Fibroblast of pulmonary artery (primary cell): ENCODE measurements around the gene GLIPR2.
"Not testable (repeated sequence)": the region's sequence is repeated elsewhere in the genome, so short reads cannot be mapped to it uniquely, and the experiment has no call there.

Experiments
- DNase-seq: peaks from one replicate; pipeline ENCODE4 v3.0.0-alpha.2; 2010; ENCODE audit warnings: low read depth
- H3K4me3 ChIP-seq: replicated peaks from 2 replicates; pipeline ENCODE4 v1.5.1; 2011; ENCODE audit warnings: low read depth, mild to moderate bottlenecking, control low read depth, low read length, moderate library complexity
- CTCF ChIP-seq: IDR thresholded peaks from 2 replicates; pipeline ENCODE4 v1.5.1; 2011; ENCODE audit warnings: mild to moderate bottlenecking, control low read depth, low read length, inconsistent platforms; ENCODE audit errors: missing control alignments

The GLIPR2 gene

DNA sequence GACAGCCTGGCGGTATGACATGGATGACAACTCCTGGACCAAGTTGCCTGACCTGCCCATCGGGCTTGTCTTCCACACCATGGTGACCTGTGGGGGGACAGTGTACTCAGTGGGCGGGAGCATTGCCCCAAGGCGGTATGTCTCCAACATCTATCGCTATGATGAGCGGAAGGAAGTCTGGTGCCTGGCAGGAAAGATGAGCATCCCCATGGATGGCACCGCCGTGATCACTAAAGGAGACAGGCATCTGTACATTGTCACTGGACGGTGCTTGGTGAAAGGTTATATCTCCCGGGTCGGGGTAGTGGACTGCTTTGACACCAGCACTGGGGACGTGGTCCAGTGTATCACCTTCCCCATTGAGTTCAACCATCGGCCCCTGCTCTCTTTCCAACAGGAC is 34.0 kb downstream of the GLIPR2 start:
- H3K4me3 ChIP-seq, result no peak overlapping the region
- DNase-seq, result no peak
- TF ChIP-seq CTCF, result no peak

DNA sequence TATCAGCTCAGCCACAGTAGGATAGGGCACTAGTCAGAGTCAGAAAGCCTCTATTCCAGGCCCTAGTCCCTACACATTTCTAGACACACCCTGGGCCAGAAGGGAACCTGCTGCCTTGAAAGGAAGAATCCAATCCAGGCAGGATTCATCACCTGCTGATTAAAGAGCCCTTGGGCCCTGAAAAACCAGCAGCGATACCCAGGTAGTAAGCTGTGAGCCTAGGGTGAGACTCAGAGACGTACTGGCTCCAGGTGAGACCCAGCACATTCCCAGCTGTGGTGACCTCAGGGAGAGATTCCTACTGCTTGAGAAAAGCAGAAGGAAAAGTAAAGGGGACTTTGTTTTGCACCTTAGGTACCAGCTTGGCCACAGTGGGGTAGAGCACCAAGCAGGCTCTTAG is 37.3 kb downstream of the GLIPR2 start:
- no peak for TF ChIP-seq CTCF
- no peak for DNase-seq
- H3K4me3 ChIP-seq, result no peak overlapping the region

- DNase-seq, result no peak
- TF ChIP-seq CTCF, result no peak
- no peak overlapping the region for H3K4me3 ChIP-seq
Measured at GRCh38 chr9:36174271-36174670, 37.7 kb downstream of the GLIPR2 start.

GRCh38 chr9:36174731-36175130 is 38.2 kb downstream of the GLIPR2 start:
- H3K4me3 ChIP-seq, result no peak overlapping the region
- no peak for DNase-seq
- TF ChIP-seq CTCF, result no peak

GRCh38 chr9:36175209-36175608 is 38.7 kb downstream of the GLIPR2 start:
- not testable (repeated sequence) for DNase-seq, H3K4me3 ChIP-seq

DNA sequence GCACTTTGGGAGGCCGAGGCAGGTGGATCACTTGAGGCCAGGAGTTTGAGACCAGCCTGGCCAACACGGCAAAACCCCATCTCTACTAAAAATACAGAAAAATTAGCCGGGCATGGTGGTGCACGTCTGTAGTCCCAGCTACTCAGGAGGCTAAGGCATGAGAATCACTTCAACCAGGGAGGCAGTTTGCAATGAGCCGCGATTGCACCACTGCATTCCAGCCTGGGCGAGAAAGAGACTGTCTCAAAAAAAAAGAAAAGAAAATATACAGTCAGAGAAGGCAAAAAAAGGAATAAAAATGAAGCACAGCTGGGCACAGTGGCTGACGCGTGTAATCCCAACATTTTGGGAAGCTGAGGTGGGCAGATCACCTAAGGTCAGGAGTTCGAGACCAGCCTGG is 40.0 kb downstream of the GLIPR2 start:
- not testable (repeated sequence) for H3K4me3 ChIP-seq, DNase-seq

DNA sequence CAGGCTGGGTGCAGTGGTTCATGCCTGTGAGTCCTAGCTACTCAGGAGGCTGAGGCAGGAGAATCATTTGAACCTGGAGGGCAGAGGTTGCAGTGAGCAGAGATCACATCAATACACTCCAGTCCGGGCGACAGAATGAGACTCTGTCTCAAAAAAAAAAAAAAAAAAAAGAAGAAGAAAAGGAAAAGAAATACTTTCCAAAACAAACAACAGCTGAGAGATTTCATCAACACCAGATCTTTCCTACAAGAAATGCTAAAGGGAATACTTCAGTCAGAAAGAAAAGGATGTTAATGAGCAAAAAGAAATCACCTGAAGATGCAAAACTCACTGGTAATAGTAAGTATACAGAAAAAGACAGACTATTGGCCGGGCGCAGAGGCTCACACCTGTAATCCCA is 41.0 kb downstream of the GLIPR2 start:
- no peak for DNase-seq
- TF ChIP-seq CTCF, result no peak
- no peak overlapping the region for H3K4me3 ChIP-seq

DNA sequence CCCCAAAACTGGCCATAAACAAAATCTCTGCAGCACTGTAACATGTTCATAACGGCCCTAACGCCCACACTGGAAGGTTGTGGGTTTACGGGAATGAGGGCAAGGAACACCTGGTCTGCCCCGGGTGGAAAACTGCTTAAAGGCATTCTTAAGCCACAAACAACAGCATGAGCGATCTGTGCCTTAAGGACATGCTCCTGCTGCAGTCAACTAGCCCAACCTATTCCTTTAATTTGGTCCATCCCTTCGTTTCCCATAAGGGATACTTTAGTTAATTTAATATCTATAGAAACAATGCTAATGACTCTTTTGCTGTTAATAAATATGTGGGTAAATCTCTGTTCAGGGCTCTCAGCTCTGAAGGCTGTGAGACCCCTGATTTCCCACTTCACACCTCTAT is 43.7 kb downstream of the GLIPR2 start:
- H3K4me3 ChIP-seq, DNase-seq: not testable (repeated sequence)

- H3K4me3 ChIP-seq, result no peak overlapping the region
- no peak for TF ChIP-seq CTCF
- peak; percentile 58 for DNase-seq
Measured at GRCh38 chr9:36187414-36187813, 50.9 kb downstream of the GLIPR2 start.
